Motor neuron (in vitro differentiated cells): Measurements from ENCODE around the gene HMGCS1. TPM values are rescaled to one million over a fixed set of nuclear protein-coding genes. Genes with fewer than 3 reads are reported as not detected.
A peak's percentile ranks its signal among the peaks of the same experiment; 100 is the strongest.
"Not testable (repeated sequence)": the region's sequence is repeated elsewhere in the genome, so short reads cannot be mapped to it uniquely, and the experiment has no call there.

Source experiments
- ATAC-seq, 8 experiments: fragments of 200-7000 bp; cut with Tn5 transposase; replicated peaks in 6 of 8; 2 replicates each; pipeline ENCODE4 v1.8.0; 2021; ENCODE audit warnings: mild to moderate bottlenecking in 8 of 8, moderate library complexity in 8 of 8
- H3K27ac ChIP-seq, 2 donors: fragments of 250-450 bp; sonication (Bioruptor Pico); 2 replicates each; pipeline ENCODE4 v1.9.0; 2021; ENCODE audit warnings: antibody characterized with exemption in 2 of 2, mild to moderate bottlenecking in 2 of 2, moderate library complexity in 1 of 2
- H3K4me1 ChIP-seq, 2 donors: fragments of 250-450 bp; sonication (Bioruptor Pico); replicated peaks in 1 of 2; 2 replicates each; pipeline ENCODE4 v1.6.1; 2021; ENCODE audit warnings: antibody characterized with exemption in 2 of 2, mild to moderate bottlenecking in 2 of 2, moderate library complexity in 1 of 2
- H3K4me3 ChIP-seq, 5 donors: fragments of 250-450 bp; sonication (Bioruptor Pico); 2 replicates each; pipeline ENCODE4 v1.9.0; 2021; ENCODE audit warnings: antibody characterized with exemption in 5 of 5, mild to moderate bottlenecking in 5 of 5, moderate library complexity in 4 of 5
- WGBS, 10 experiments: fragments of 450-650 bp; shearing (Covaris generic); methylation state at CpG; one replicate each; pipeline ENCODE4 v1.0.0; 2022; 5-methylcytosine and 5-hydroxymethylcytosine counted together
- in situ Hi-C, 9 experiments: fragments of 400-800 bp; cut with MboI; loops; one replicate each; pipeline ENCODE4 v1.15.0; 2021; ENCODE audit warnings: low sequenced_read_pairs in 9 of 9, low pct_unique_long_range_greater_than_20kb in 2 of 9; ENCODE audit not compliant: unreplicated experiment in 9 of 9
- total RNA-seq, 8 experiments: library from RNA; unstranded; fragments of 300-600 nt; gene quantifications; 2 replicates each; pipeline versions ENCODE4 v1.2.3 to v1.2.4, GENCODE V29; 2022

HMGCS1 gene
- total RNA-seq, 8 experiments from 2014 or later = 65.3 to 323 (median 207) TPM

DNA sequence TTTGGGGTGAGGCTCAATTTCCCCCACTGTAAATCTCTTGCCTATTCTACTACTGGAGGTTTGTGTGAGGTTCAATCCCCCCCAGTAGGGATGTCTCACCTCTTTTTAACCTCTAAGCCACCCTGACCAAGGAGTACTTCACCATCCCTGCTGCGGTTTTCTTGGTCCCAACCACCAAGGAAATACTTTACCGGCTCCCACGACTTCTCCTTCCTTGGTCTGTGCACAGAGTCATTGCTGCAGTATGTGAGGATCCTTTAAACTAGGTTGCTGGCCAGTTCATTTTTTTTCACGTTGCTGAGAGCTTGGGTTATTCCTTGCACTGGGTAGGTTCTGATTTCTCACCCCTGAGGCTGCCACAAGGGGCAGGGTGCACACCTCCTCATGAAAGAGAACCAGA, 22.5 kb upstream of the HMGCS1 start:
- Histone ChIP-seq H3K4me1 (no peaks in the 10 kb centered on the region), H3K4me3 (no peak overlapping the region), H3K27ac (no peak overlapping the region)
- 42 to 100% (median 68%) methylated on average over 1 to 3 of the region's 4 CpGs; no CpG with 5 or more reads in 2 of the 10 experiments for WGBS, 10 experiments
- in situ Hi-C loops = no loop called here
- no peak for ATAC-seq

DNA sequence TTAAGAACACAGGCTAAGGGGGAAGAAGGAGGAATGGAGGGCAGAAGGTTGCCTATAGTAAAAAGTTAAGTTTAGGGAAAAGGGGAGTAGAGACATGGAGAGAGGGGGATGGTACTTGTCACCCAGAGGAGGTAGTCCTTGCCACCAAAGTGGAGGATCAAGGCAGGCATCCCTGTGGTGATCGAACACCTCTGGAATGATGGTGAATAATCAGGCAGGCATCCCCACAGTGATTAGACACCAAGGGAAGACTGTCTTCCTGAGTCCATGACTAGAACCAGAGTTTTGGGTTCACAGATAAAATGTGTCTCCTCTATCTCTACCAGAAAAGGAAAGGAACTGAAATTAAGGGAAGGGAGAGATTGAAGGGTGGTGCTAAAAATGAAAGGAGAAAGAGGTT, 19.2 kb upstream of the HMGCS1 start:
- in situ Hi-C loops = no loop called here
- Histone ChIP-seq H3K4me1 (no peaks in the 10 kb centered on the region), H3K4me3 (no peak overlapping the region), H3K27ac (no peak overlapping the region)
- 0 to 100% (median 80%) methylated on average over 1 of the region's 1 CpG; no CpG with 5 or more reads in 5 of the 10 experiments for WGBS, 10 experiments
- ATAC-seq = no peak

- H3K27ac ChIP-seq, ATAC-seq, H3K4me3 ChIP-seq, in situ Hi-C loops, H3K4me1 ChIP-seq: not testable (repeated sequence)
Measured at GRCh38 chr5:43325624-43326023, 12.4 kb upstream of the HMGCS1 start.

GRCh38 chr5:43323488-43323887, 10.3 kb upstream of the HMGCS1 start:
- H3K27ac ChIP-seq, in situ Hi-C loops, H3K4me1 ChIP-seq, ATAC-seq, H3K4me3 ChIP-seq: not testable (repeated sequence)
- 0 to 100% (median 82%) methylated on average over 1 to 3 of the region's 3 CpGs; no CpG with 5 or more reads in 4 of the 10 experiments for WGBS, 10 experiments

- Histone ChIP-seq H3K4me1 (peaks cover 0 to under 1% of the 10 kb centered on the region in 2 donors), H3K4me3 (no peak overlapping the region), H3K27ac (no peak overlapping the region)
- in situ Hi-C loops = no loop called here
- 55 to 100% (median 82%) methylated on average over 1 to 3 of the region's 4 CpGs; no CpG with 5 or more reads in 4 of the 10 experiments for WGBS, 10 experiments
- no peak for ATAC-seq
Measured at GRCh38 chr5:43320846-43321245, 7.6 kb upstream of the HMGCS1 start.

- ATAC-seq = no peak
- 28 to 83% (median 50%) methylated on average over 1 to 4 of the region's 5 CpGs; no CpG with 5 or more reads in 6 of the 10 experiments for WGBS, 10 experiments
Measured at GRCh38 chr5:43316421-43316820, 3.2 kb upstream of the HMGCS1 start.

GRCh38 chr5:43315682-43316081, 2.5 kb upstream of the HMGCS1 start:
- in situ Hi-C loops = no loop called here
- 60 to 100% (median 97%) methylated on average over 1 to 3 of the region's 3 CpGs for WGBS, 10 experiments
- no peak for ATAC-seq
- peaks cover 11 to 29% of the 10 kb centered on the region in 2 donors for H3K4me1 ChIP-seq
- H3K4me3 ChIP-seq = no peak overlapping the region
- H3K27ac ChIP-seq = no peak overlapping the region

More at GRCh38 chr5:43316421-43316820, 3.2 kb upstream of the HMGCS1 start:
- in situ Hi-C loops = no loop called here
- Histone ChIP-seq H3K4me3 (no peak overlapping the region), H3K4me1 (peaks cover 11 to 22% of the 10 kb centered on the region in 2 donors), H3K27ac (no peak overlapping the region)

- no peak overlapping the region for H3K4me3 ChIP-seq
- ATAC-seq = no peak
- in situ Hi-C loops = no loop called here
- 76 to 100% (median 92%) methylated on average over 2 to 8 of the region's 8 CpGs for WGBS, 10 experiments
- peaks cover 11 to 34% of the 10 kb centered on the region in 2 donors for H3K4me1 ChIP-seq
- peak overlapping the region; percentile 51 to 83 for H3K27ac ChIP-seq
Measured at GRCh38 chr5:43315263-43315662, 2.1 kb upstream of the HMGCS1 start.

DNA sequence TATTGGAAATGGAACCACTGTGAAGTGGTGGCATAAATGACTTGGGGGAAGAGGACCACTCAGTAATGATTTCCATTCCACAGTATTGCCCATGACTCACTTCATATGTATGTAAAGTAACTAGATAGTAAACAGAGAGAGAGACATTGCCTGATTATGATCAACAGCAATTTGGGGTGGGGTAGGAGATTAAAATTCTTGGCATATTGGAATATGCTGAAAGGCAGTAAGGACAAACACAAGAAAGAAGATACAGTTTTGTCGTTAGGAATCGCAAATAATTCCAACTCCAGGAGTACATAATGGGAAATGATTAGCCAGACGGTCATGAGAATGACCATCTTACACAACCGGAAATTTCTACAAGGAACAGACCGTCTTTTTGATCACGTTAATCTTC, 1.5 kb upstream of the HMGCS1 start:
- peak in 1 of 8 experiments; percentile 2 for ATAC-seq
- peaks cover 11 to 39% of the 10 kb centered on the region in 2 donors for H3K4me1 ChIP-seq
- peak overlapping the region; percentile 51 to 83 for H3K27ac ChIP-seq
- WGBS, 10 experiments = 51 to 100% (median 94%) methylated on average over 1 to 6 of the region's 6 CpGs
- in situ Hi-C loops = no loop called here
- H3K4me3 ChIP-seq = no peak overlapping the region

GRCh38 chr5:43313854-43314457, 744 bp upstream of the HMGCS1 start:
- ATAC-seq = no peak

GRCh38 chr5:43312699-43313034, 545 bp downstream of the HMGCS1 start:
- ATAC-seq = no peak
- Histone ChIP-seq H3K27ac (peak overlapping the region; percentile 86 to 87), H3K4me3 (peak overlapping the region; percentile 67 to 87 (median 75)), H3K4me1 (peaks cover 14 to 60% of the 10 kb centered on the region in 2 donors)
- in situ Hi-C loops = no loop called here
- WGBS, 10 experiments = 0 to 8% (median 6%) methylated on average over 2 to 6 of the region's 9 CpGs; no CpG with 5 or more reads in 3 of the 10 experiments

More at GRCh38 chr5:43313854-43314457, 744 bp upstream of the HMGCS1 start:
- 0 to 47% (median 22%) methylated on average over 3 to 8 of the region's 8 CpGs; no CpG with 5 or more reads in 2 of the 10 experiments for WGBS, 10 experiments
- Histone ChIP-seq H3K4me3 (peak overlapping the region; percentile 16 to 32 (median 21)), H3K4me1 (peaks cover 11 to 47% of the 10 kb centered on the region in 2 donors), H3K27ac (peak overlapping the region; percentile 51 to 83)
- in situ Hi-C loops = no loop called here

GRCh38 chr5:43312076-43312661, 1.0 kb downstream of the HMGCS1 start:
- no peak for ATAC-seq
- in situ Hi-C loops = no loop called here
- H3K4me1 ChIP-seq = peaks cover 14 to 64% of the 10 kb centered on the region in 2 donors
- peak overlapping the region; percentile 67 to 87 (median 75) for H3K4me3 ChIP-seq
- WGBS, 10 experiments = 0 to 36% (median 0%) methylated on average over 1 to 5 of the region's 6 CpGs; no CpG with 5 or more reads in 1 of the 10 experiments
- H3K27ac ChIP-seq = peak overlapping the region; percentile 86 to 87

DNA sequence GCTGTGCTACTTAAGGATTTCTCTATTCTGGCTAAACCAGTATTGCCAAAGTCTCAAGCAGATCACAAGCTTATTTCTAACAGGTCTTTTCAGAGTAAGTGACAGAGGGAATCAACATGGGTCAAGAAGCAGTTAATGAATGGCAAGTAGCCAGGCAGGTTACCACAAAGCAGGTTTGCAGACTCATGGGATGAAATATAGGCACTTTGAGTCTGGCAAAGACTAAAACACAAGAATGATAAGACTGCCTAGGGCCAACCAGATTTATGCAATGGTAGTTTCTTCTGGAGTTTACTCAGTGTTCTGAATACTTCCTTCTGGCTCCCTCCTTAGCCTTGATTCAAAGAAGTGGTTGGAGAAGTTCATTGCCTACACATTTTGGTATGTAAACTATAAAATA, 3.6 kb downstream of the HMGCS1 start:
- in situ Hi-C loops = no loop called here
- ATAC-seq = no peak
- H3K4me3 ChIP-seq = peak overlapping the region in 4 of 5 donors; percentile 3 to 87 (median 69)
- H3K27ac ChIP-seq = no peak overlapping the region
- H3K4me1 ChIP-seq = peaks cover 12 to 66% of the 10 kb centered on the region in 2 donors
